GM19099 (cell line): ENCODE measurements around the gene ZMYND11.

Source experiments
- POLR2A ChIP-seq: IDR thresholded peaks from 3 replicates; pipeline ENCODE4 v1.6.1; 2011; ENCODE audit warnings: low read depth; ENCODE audit not compliant: insufficient read length; ENCODE audit errors: extremely low read depth

ZMYND11 gene

DNA sequence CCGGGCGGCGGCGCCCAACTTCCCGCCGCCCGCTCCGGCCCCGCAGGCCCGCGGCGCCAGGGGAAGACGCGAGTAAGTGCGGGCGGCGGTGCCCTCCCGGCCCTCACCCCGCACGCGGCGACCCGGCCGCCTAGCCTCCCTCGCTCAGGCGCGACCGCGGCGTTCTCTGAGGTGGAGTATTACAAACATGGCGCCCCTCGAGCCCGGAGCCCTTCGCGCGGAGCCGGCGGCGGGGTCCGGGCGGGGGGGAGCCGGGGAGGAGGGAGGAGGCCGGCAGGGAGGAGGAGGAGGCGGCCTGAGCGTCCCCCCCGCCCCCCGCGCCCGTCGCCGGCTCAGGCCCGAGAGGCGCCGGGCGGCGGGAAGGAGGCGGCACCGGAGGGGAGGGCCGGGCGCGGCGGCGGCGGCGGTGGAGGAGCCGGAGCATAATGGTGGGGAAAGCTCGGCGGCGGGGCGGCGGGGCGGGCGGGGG lies at the start of gene ZMYND11:
Gene ZMYND11, plus strand, starts transcription at position 324 of the 469 bp plus-strand sequence. CDS start 44,558 bp downstream, outside the sequence.
- TF ChIP-seq POLR2A, result no peak

GRCh38 chr10:86031-86430 lies 49.2 kb upstream of the ZMYND11 start:
- no peak for TF ChIP-seq POLR2A

GRCh38 chr10:87177-88080 lies 47.8 kb upstream of the ZMYND11 start:
- TF ChIP-seq POLR2A, result no peak

- no peak for TF ChIP-seq POLR2A
Measured at GRCh38 chr10:88253-88652, 47.0 kb upstream of the ZMYND11 start.

DNA sequence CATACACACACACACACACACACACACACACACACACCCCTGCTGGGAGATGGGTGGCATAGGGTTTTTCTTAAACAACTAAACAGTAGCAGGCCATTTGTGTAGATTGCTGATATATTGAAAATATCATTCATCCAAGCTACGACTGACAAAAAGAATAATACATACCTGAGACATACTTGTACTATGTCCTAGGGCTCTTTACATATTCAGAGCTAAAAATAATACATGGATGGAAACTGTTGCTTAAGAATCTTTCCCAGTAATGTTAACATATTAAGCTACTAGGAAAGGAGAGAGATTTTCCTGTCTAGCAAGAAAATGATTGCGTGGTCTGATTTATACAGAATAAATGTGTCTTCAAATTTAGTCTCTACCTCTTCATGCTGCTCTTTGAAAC lies 46.0 kb upstream of the ZMYND11 start:
- TF ChIP-seq POLR2A, result no peak

- no peak for TF ChIP-seq POLR2A
Measured at GRCh38 chr10:90161-90560, 45.1 kb upstream of the ZMYND11 start.

DNA sequence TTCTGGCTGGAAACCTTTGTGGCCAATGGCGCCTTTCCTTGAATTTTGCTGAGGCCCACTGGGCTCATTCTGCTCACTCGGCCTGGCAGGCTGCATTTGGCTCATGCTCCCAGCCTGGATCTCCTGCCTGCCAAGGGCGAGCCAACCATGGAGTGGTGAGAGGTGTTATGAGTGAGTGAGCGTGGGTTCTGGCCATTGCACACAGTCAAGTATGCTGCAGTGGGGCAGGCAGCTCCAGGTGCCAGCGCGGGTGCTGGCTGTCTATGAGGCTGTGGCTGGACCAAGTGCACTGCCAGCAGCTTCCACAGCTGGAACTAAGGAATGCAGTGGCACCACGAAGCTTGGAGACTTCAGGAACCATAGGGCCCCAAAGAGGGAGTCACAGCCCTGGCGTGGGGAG lies 43.9 kb upstream of the ZMYND11 start:
- TF ChIP-seq POLR2A, result no peak

GRCh38 chr10:92153-92552 lies 43.1 kb upstream of the ZMYND11 start:
- TF ChIP-seq POLR2A, result no peak

GRCh38 chr10:92846-93245 lies 42.4 kb upstream of the ZMYND11 start:
- no peak for TF ChIP-seq POLR2A

DNA sequence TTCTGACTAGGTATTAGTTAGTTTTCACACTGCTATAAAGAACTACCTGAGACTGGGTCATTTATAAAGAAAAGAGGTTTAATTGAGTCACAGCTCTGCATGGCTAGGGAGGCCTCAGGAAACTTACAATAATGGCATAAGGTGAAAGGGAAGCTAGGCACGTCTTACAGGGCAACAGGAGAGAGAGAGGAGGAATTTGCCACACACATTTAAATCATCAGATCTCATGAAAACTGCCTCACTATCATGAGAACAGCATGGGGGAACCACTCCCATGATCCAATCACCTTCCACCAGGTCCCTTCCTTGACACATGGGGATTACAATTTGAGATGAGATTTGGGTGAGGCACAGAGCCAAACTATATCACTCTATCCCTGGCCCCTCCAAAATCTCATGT lies 40.6 kb upstream of the ZMYND11 start:
- no peak for TF ChIP-seq POLR2A

GRCh38 chr10:95356-96115 lies 39.7 kb upstream of the ZMYND11 start:
- TF ChIP-seq POLR2A, result no peak

- TF ChIP-seq POLR2A, result no peak
Measured at GRCh38 chr10:96466-96865, 38.8 kb upstream of the ZMYND11 start.

GRCh38 chr10:104416-104815 lies 30.8 kb upstream of the ZMYND11 start:
- no peak for TF ChIP-seq POLR2A

DNA sequence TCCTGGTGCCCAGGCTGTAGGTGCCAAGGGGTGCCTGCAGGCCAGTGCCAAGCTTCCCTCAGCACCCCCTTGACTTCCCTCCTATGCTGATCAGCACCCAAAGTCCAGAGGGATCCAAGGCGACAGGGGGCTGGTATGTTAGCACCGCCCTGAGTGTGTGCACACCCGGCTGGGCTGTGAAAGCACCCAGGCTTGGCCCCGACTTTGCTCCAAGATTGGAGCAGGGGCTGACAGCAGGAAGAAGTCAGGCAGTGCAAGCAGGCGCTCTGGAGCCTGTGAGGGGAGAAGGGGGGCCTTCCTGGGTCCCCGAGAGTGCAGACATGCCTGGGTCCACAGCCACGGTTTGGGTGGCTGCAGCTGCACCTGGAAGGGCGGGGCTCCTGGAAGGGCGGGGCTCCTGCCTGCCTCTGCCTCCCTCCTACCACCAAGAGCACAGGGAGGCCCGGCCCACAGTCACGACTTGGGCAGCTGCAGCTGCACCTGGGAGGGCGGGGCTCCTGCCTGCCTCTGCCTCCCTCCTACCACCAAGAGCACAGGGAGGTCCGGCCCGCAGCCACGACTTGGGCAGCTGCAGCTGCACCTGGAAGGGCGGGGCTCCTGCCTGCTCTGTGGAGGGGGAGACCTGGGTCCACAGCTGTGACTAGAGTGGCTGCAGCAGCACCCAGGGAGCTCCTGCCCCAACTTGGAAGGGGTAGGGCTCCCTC lies 30.2 kb upstream of the ZMYND11 start:
- no peak for TF ChIP-seq POLR2A

- TF ChIP-seq POLR2A, result no peak
Measured at GRCh38 chr10:105806-106205, 29.4 kb upstream of the ZMYND11 start.
